NCI-H2196 (cell line): ENCODE measurements around the gene CCDC27.

ENCODE experiments used
- DNase-seq: peaks from one replicate; lab custom pipeline; 2025; ENCODE audit not compliant: unreplicated experiment; lab: John Stamatoyannopoulos, UW

CCDC27 gene

GRCh38 chr1:3717715-3718601 is 34.3 kb upstream of the CCDC27 start:
- DNase-seq = no peak

GRCh38 chr1:3718764-3719163 is 33.5 kb upstream of the CCDC27 start:
- no peak for DNase-seq

- DNase-seq = no peak
Measured at GRCh38 chr1:3721955-3722465, 30.2 kb upstream of the CCDC27 start.

- no peak for DNase-seq
Measured at GRCh38 chr1:3722846-3723245, 29.4 kb upstream of the CCDC27 start.

- DNase-seq = peak; percentile 85
Measured at GRCh38 chr1:3724416-3725030, 27.7 kb upstream of the CCDC27 start.

- no peak for DNase-seq
Measured at GRCh38 chr1:3725366-3725765, 26.9 kb upstream of the CCDC27 start.

GRCh38 chr1:3727042-3727824 is 25.0 kb upstream of the CCDC27 start:
- DNase-seq = no peak

GRCh38 chr1:3727825-3728776 is 24.1 kb upstream of the CCDC27 start:
- no peak for DNase-seq

GRCh38 chr1:3729594-3730542 is 22.4 kb upstream of the CCDC27 start:
- DNase-seq = no peak

GRCh38 chr1:3730543-3731247 is 21.6 kb upstream of the CCDC27 start:
- DNase-seq = no peak

- no peak for DNase-seq
Measured at GRCh38 chr1:3731583-3732433, 20.4 kb upstream of the CCDC27 start.

GRCh38 chr1:3732434-3733093 is 19.7 kb upstream of the CCDC27 start:
- DNase-seq = no peak

- DNase-seq = no peak
Measured at GRCh38 chr1:3733094-3733882, 19.0 kb upstream of the CCDC27 start.

GRCh38 chr1:3733883-3734589 is 18.2 kb upstream of the CCDC27 start:
- DNase-seq = no peak

- DNase-seq = no peak
Measured at GRCh38 chr1:3734602-3735001, 17.6 kb upstream of the CCDC27 start.
